Ishikawa (cell line): Measurements from ENCODE around the gene IGFALS.

ENCODE experiments used
- CEBPB ChIP-seq: IDR thresholded peaks from 2 replicates; pipeline ENCODE4 v1.6.1; 2012
- CREB1 ChIP-seq: IDR thresholded peaks from 2 replicates; pipeline ENCODE4 v1.6.1; 2012; ENCODE audit warnings: low read depth
- EGR1 ChIP-seq: IDR thresholded peaks from 2 replicates; pipeline ENCODE4 v1.6.1; 2012
- EP300 ChIP-seq: IDR thresholded peaks from 2 replicates; pipeline ENCODE4 v1.6.1; 2012; ENCODE audit warnings: borderline replicate concordance
- FOXM1 ChIP-seq: IDR thresholded peaks from 2 replicates; pipeline ENCODE4 v1.6.1; 2012; ENCODE audit warnings: low read depth, borderline replicate concordance
- MAX ChIP-seq: IDR thresholded peaks from 2 replicates; pipeline ENCODE4 v1.6.1; 2012
- NFIC ChIP-seq: IDR thresholded peaks from 2 replicates; pipeline ENCODE4 v1.6.1; 2012
- RAD21 ChIP-seq: IDR thresholded peaks from 2 replicates; pipeline ENCODE4 v1.6.1; 2012; ENCODE audit warnings: low read depth
- REST ChIP-seq: IDR thresholded peaks from 2 replicates; pipeline ENCODE4 v1.6.1; 2012; ENCODE audit warnings: low read depth, mild to moderate bottlenecking
- TAF1 ChIP-seq: IDR thresholded peaks from 2 replicates; pipeline ENCODE4 v1.6.1; 2012; ENCODE audit warnings: low read depth, mild to moderate bottlenecking
- TCF12 ChIP-seq: IDR thresholded peaks from 2 replicates; pipeline ENCODE4 v1.6.1; 2012; ENCODE audit warnings: low read depth
- TEAD4 ChIP-seq: IDR thresholded peaks from 2 replicates; pipeline ENCODE4 v1.6.1; 2012
- USF1 ChIP-seq: IDR thresholded peaks from 2 replicates; pipeline ENCODE4 v1.6.1; 2012
- YY1 ChIP-seq: IDR thresholded peaks from 2 replicates; pipeline ENCODE4 v1.6.1; 2012; ENCODE audit warnings: low read depth
- ZBTB7A ChIP-seq: IDR thresholded peaks from 2 replicates; pipeline ENCODE4 v1.6.1; 2012; ENCODE audit warnings: low read depth

The IGFALS gene

GRCh38 chr16:1779234-1779701 is 14.2 kb downstream of the IGFALS start:
- no peak for TF ChIP-seq NFIC
- no peak for TF ChIP-seq CEBPB
- TF ChIP-seq YY1 = no peak
- TF ChIP-seq USF1 = no peak
- no peak for TF ChIP-seq TEAD4
- TF ChIP-seq RAD21 = no peak
- TF ChIP-seq TCF12 = no peak
- TF ChIP-seq ZBTB7A = no peak
- TF ChIP-seq MAX = no peak
- TF ChIP-seq EP300 = no peak
- no peak for TF ChIP-seq REST
- TF ChIP-seq TAF1 = no peak
- TF ChIP-seq EGR1 = no peak
- TF ChIP-seq FOXM1 = no peak
- TF ChIP-seq CREB1 = no peak

GRCh38 chr16:1778200-1779179 is 15.0 kb downstream of the IGFALS start:
- TF ChIP-seq CREB1 (no peak), NFIC (no peak), CEBPB (no peak), ZBTB7A (no peak), REST (no peak), RAD21 (no peak), TEAD4 (no peak), EP300 (no peak), EGR1 (no peak)

GRCh38 chr16:1777375-1778199 is 15.9 kb downstream of the IGFALS start:
- no peak for TF ChIP-seq TAF1
- no peak for TF ChIP-seq CREB1
- TF ChIP-seq REST = no peak
- no peak for TF ChIP-seq TEAD4

- TF ChIP-seq NFIC = no peak
- TF ChIP-seq YY1 = no peak
- TF ChIP-seq EGR1 = no peak
- TF ChIP-seq RAD21 = no peak
- TF ChIP-seq FOXM1 = no peak
- TF ChIP-seq MAX = no peak
- TF ChIP-seq TEAD4 = no peak
- no peak for TF ChIP-seq CREB1
- no peak for TF ChIP-seq REST
- TF ChIP-seq TAF1 = no peak
- no peak for TF ChIP-seq USF1
- TF ChIP-seq TCF12 = no peak
- no peak for TF ChIP-seq EP300
- TF ChIP-seq CEBPB = no peak
Measured at GRCh38 chr16:1776991-1777374, 16.5 kb downstream of the IGFALS start.
